Suprapubic skin (tissue), 3 donors: ENCODE measurements around the gene KLHDC4.

Experiments used
- CTCF ChIP-seq, 2 donors: fragments of 200-600 bp in 1 of 2; fragments of 450-650 bp in 1 of 2; sonication (generic) in 1 of 2; IDR thresholded peaks; one replicate each; pipeline ENCODE4 v1.5.1; 2016 to 2019; ENCODE audit warnings: antibody characterized with exemption in 2 of 2, mild to moderate bottlenecking in 1 of 2, moderate library complexity in 1 of 2
- POLR2A ChIP-seq, 2 donors: fragments of 450-650 bp; IDR thresholded peaks; one replicate each; pipeline ENCODE4 v1.6.1; 2017; ENCODE audit warnings: antibody characterized with exemption in 2 of 2, mild to moderate bottlenecking in 2 of 2, moderate library complexity in 2 of 2

GRCh38 chr16:87669672-87670071, 96.1 kb downstream of the KLHDC4 start:
- TF ChIP-seq CTCF (IDR thresholded peaks at IDR 0.05) = no peak
- no peak for TF ChIP-seq POLR2A (IDR thresholded peaks at IDR 0.05)
